ENCODE results near the gene PNCK. TPM values are rescaled to one million over a fixed set of nuclear protein-coding genes. Genes with fewer than 3 reads are reported as not detected.
A peak's percentile ranks its signal among the peaks of the same experiment; 100 is the strongest.

Gene PNCK
- total and polyA plus RNA-seq, 2 of the 13 experiments (the other 11 are each of a cell fraction or from before 2014, with no cell fraction given) = 33.1 TPM; not detected in 1

DNA sequence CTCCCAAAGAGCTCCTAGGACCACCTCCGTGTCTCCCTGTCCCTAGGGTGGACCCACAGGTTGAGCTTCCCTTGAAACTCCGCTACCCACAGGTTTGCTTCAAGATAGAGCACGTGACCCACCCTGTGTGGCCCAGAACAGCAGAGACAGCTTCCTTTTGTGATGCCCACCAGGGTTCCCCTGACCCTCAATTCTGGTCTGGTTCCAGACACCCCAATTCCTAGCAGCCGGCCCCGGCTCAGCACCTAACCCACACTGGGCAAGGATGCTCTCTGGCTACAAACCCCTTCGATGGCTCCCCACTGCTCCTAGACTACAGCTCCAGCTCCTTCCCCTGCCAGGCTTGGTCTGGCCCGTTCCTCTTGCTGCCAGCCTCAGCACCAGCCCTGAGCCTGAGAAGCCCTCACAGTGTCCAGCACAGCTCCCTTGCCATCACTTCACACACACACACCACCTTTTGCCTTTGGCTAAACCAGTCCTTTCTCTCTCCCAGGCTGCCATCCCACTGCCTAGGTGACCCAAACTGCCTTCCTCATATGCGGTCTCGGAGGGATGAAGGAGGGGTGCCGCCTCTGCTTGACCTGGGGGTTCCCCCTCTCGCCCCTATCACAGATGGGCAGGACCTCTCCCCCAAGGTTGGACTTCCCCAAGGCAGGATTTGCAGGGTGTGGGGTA is 6.2 kb downstream of the PNCK start:
- no peak overlapping the region for H3K9ac ChIP-seq (ENCODE audit: insufficient read depth, low read depth, low read length)
- H3K4me3 ChIP-seq (replicated peaks in 1 of 3; ENCODE audit: insufficient read depth in 1 of 3, low read depth in 2 of 3, low read length in 3 of 3) = peak overlapping the region in 2 of 3 experiments; percentile 7 to 16; a peak in 2 of 6 replicates
- H3K27me3 ChIP-seq (ENCODE audit: control insufficient read depth in 1 of 2, insufficient read depth in 2 of 2, low read length in 2 of 2) = peaks cover 0 to 14% of the 10 kb centered on the region in 2 experiments; a peak in 2 of 5 replicates
- in situ Hi-C loops (cut with HindIII; ENCODE audit: extremely low pct_ligation_motif_present, low pct_unique_long_range_greater_than_20kb) = loop anchor here (5.0 to 25.0 kb wide), 2 partner anchors 110 to 705 kb away; no protein-coding TSS in a partner anchor
- CTCF ChIA-PET (ENCODE audit: low intra/inter-chr PET ratio, low total read pairs) = interaction anchor here (1.1 to 3.1 kb wide), 4 partner anchors 58 to 128 kb away, joined by 5 to 35 read pairs (median 21); no protein-coding TSS in a partner anchor
- no peaks in the 10 kb centered on the region for H3K9me3 ChIP-seq (ENCODE audit: low read length)
- H3K4me2 ChIP-seq (ENCODE audit: low read depth, low read length) = peak overlapping the region; percentile 47; the same call in 1 of the 2 replicates
- FAIRE-seq = no peak
- 38% methylated on average over 3 of the region's 11 CpGs for WGBS (ENCODE audit: low lambda C conversion rate)
- H3K4me1 ChIP-seq (ENCODE audit: insufficient read depth, low read length) = peaks cover 37% of the 10 kb centered on the region
- ATAC-seq = peak; percentile 9; the same call in 1 of the 3 replicates
- intact Hi-C loops (cut with micrococcal nuclease; ENCODE audit: unreplicated experiment) = no loop called here
- H3K79me2 ChIP-seq (ENCODE audit: insufficient read depth, low read length) = no peaks in the 10 kb centered on the region
- POLR2A ChIA-PET = interaction anchor here (1.4 to 1.5 kb wide), 2 partner anchors 22 to 128 kb away, joined by 4 to 7 read pairs; partner anchors contain the start of gene DUSP9
- no peak for DNase-seq (ENCODE audit: low spot score)
- BruUV-seq (replicated peaks) = no TSS peak
- TF ChIP-seq TBX2 (CRISPR knock-in tag; IDR thresholded peaks at IDR 0.05; ENCODE audit: borderline replicate concordance) = 0 out of 2 replicates have a peak, but pooled peaks have one; percentile 8
- no peak for TF ChIP-seq MEIS2 (CRISPR knock-in tag; IDR thresholded peaks at IDR 0.05)
- TF ChIP-seq SOX6 (IDR thresholded peaks at IDR 0.05) = no peak
- no peak for TF ChIP-seq SOX6 (CRISPR knock-in tag; IDR thresholded peaks at IDR 0.05)
- TF ChIP-seq AHR (CRISPR knock-in tag; IDR thresholded peaks at IDR 0.05) = no peak
- TF ChIP-seq PAX8 (CRISPR knock-in tag; IDR thresholded peaks at IDR 0.05; ENCODE audit: borderline replicate concordance) = no peak
- TF ChIP-seq BRD4 (CRISPR knock-in tag; IDR thresholded peaks at IDR 0.05) = no peak
- TF ChIP-seq RXRA (CRISPR knock-in tag; IDR thresholded peaks at IDR 0.05) = no peak
- TF ChIP-seq ZBTB21 (CRISPR knock-in tag; IDR thresholded peaks at IDR 0.05) = no peak
- no peak for TF ChIP-seq ZNF839 (CRISPR knock-in tag; IDR thresholded peaks at IDR 0.05; ENCODE audit: borderline replicate concordance)
- no peaks in the 10 kb centered on the region for H4K20me1 ChIP-seq (ENCODE audit: insufficient read depth, low read length)
- no peak overlapping the region for H2AFZ ChIP-seq (ENCODE audit: low read length)
- no peak overlapping the region for H3K27ac ChIP-seq (ENCODE audit: extremely low read length, insufficient read depth, low read length)
- no peaks in the 10 kb centered on the region for H3K36me3 ChIP-seq (replicated peaks in 1 of 2; ENCODE audit: control insufficient read depth in 1 of 2, insufficient read depth in 2 of 2, low read length in 2 of 2)

All from HepG2 (cell line).